ENCODE measurements around the gene CNTNAP2. TPM values are rescaled to one million over a fixed set of nuclear protein-coding genes. Genes with fewer than 3 reads are reported as not detected.

Gene CNTNAP2
- total RNA-seq, 1 experiment from 2014 or later: 64.5 TPM

GRCh38 chr7:148276314-148277041 is 2159.9 kb downstream of the CNTNAP2 start:
- no peak overlapping the region for H3K27ac ChIP-seq (ENCODE audit: insufficient read length, low read depth, low read length)
- H2BK5ac ChIP-seq (ENCODE audit: insufficient read length, low read length): no peak overlapping the region
- no peak overlapping the region for H3T11ph ChIP-seq (ENCODE audit: low read length)
- H3K9ac ChIP-seq (ENCODE audit: extremely low read depth, insufficient read length, low read length): no peak overlapping the region
- no peak overlapping the region for H2AFZ ChIP-seq (ENCODE audit: low read length)
- Mint-ChIP-seq H3K27ac (no peak overlapping the region), H3K4me3 (no peak overlapping the region), H3K4me1 (peaks cover 0 to 3% of the 10 kb centered on the region in 2 experiments; a peak in 1 of 4 replicates), H3K9me3 (peaks cover 2 to 3% of the 10 kb centered on the region in 2 experiments; a peak in 2 of 5 replicates), H3K27me3 (ENCODE audit: low read depth) (peaks cover 3% of the 10 kb centered on the region; the same call in 1 of the 2 replicates), H3K36me3 (ENCODE audit: insufficient read depth in 1 of 3, low read depth in 3 of 3) (peaks cover 0 to 7% (median 5%) of the 10 kb centered on the region in 3 experiments; a peak in 3 of 7 replicates)
- no peaks in the 10 kb centered on the region for H3K23me2 ChIP-seq (ENCODE audit: insufficient read length, low read depth, low read length, poor library complexity, severe bottlenecking)
- H3K14ac ChIP-seq (ENCODE audit: insufficient read depth, low read length): no peak overlapping the region
- H2BK120ac ChIP-seq (ENCODE audit: low read depth, low read length, poor library complexity, severe bottlenecking): no peak overlapping the region
- H3K79me2 ChIP-seq (ENCODE audit: insufficient read depth, low read length): no peaks in the 10 kb centered on the region
- no peaks in the 10 kb centered on the region for H3K27me3 ChIP-seq (ENCODE audit: insufficient read depth, low read length)
- H2AK5ac ChIP-seq (ENCODE audit: insufficient read length, low read length): no peak overlapping the region
- H4K5ac ChIP-seq (ENCODE audit: insufficient read length, low read depth, low read length): no peak overlapping the region
- no peak overlapping the region for H3K56ac ChIP-seq (ENCODE audit: insufficient read length, low read depth, low read length)
- H4K8ac ChIP-seq (replicated peaks; ENCODE audit: insufficient read length, low read depth, low read length): no peak overlapping the region
- no peak overlapping the region for H3K4me2 ChIP-seq (ENCODE audit: insufficient read depth, insufficient read length, low read length)
- no peak overlapping the region for H3K23ac ChIP-seq (ENCODE audit: insufficient read length, low read depth, low read length)
- H3K18ac ChIP-seq (ENCODE audit: insufficient read length, low read depth, low read length): no peak overlapping the region
- no peaks in the 10 kb centered on the region for H3K4me1 ChIP-seq (ENCODE audit: insufficient read depth, low read length)
- H3K4ac ChIP-seq (ENCODE audit: low read depth, low read length): no peak overlapping the region
- no peak for TF ChIP-seq CTCF (conservative IDR thresholded peaks at IDR 0.05)
- no peak overlapping the region for H2BK15ac ChIP-seq (ENCODE audit: low read depth, low read length)
- H4K91ac ChIP-seq (ENCODE audit: insufficient read length, low read depth, low read length): no peak overlapping the region
- no peak for DNase-seq
- no peaks in the 10 kb centered on the region for H3K9me3 ChIP-seq (ENCODE audit: control insufficient read depth, low read depth, low read length)
- no peaks in the 10 kb centered on the region for H4K20me1 ChIP-seq (ENCODE audit: control insufficient read depth, insufficient read depth, insufficient read length)
- no peaks in the 10 kb centered on the region for H3K79me1 ChIP-seq (ENCODE audit: insufficient read depth, low read depth, low read length, poor library complexity, severe bottlenecking)
- WGBS (ENCODE audit: extremely low coverage, insufficient read length, low lambda C conversion rate): no CpG with 5 or more reads among the region's 11 CpGs
- no peak overlapping the region for H2BK20ac ChIP-seq (ENCODE audit: low read depth, low read length, poor library complexity, severe bottlenecking)
- H2BK12ac ChIP-seq (ENCODE audit: insufficient read length, low read depth, low read length): no peak overlapping the region
